GM12878 (cell line): ENCODE results near the gene B3GAT2. TPM values are rescaled to one million over a fixed set of nuclear protein-coding genes. Genes with fewer than 3 reads are reported as not detected.

Experiments used
- ATAC-seq: fragments of 200-7000 bp; cut with Tn5 transposase; 3 replicates; pipeline ENCODE4 v1.9.1; 2020; ENCODE audit warnings: mild to moderate bottlenecking, moderate library complexity
- BruUV-seq: library from RNA; stranded (reverse); fragments of 400-500 nt; replicated peaks from 2 replicates; lab custom pipeline; 2021; lab: Mats Ljungman, UMichigan
- CTCF ChIA-PET: fragments of 300-600 bp; sonication (Branson Sonifier 250); formaldehyde crosslinking; extraction: SDS; loops from one replicate; lab custom pipeline; 2021; ENCODE audit warnings: inconsistent platforms; lab: Yijun Ruan, JAX
- POLR2A ChIA-PET: fragments of 350-600 bp; formaldehyde crosslinking; extraction: SDS; loops from one replicate; lab custom pipeline; 2021; ENCODE audit warnings: inconsistent platforms; lab: Charles Lee
- RAD21 ChIA-PET: fragments of 300-600 bp; sonication (Branson Sonifier 250); formaldehyde crosslinking; loops from one replicate; lab custom pipeline; 2023; ENCODE audit warnings: antibody characterized with exemption; ENCODE audit not compliant: unreplicated experiment; lab: Charles Lee
- SMC1A ChIA-PET: fragments of 300-600 bp; sonication (Branson Sonifier 250); formaldehyde crosslinking; loops from one replicate; lab custom pipeline; 2023; ENCODE audit not compliant: unreplicated experiment, uncharacterized antibody; lab: Charles Lee
- DNase-seq: peaks from one replicate; pipeline ENCODE4 v3.0.0-alpha.2; 2011; ENCODE audit warnings: low read depth, low spot score
- FAIRE-seq: peaks from 3 replicates; lab custom pipeline; 2011; peaks lifted over from hg19 to GRCh38; lab: Jason Lieb, UNC
- H2AFZ ChIP-seq: 2 replicates; pipeline ENCODE4 v1.6.0; 2011; ENCODE audit warnings: low read depth, low read length, control low read depth; ENCODE audit not compliant: control insufficient read depth
- H3K27ac ChIP-seq: 2 replicates; pipeline ENCODE4 v1.5.1; 2011; ENCODE audit warnings: control low read depth; ENCODE audit not compliant: control insufficient read depth, insufficient read depth
- H3K27me3 ChIP-seq, 2 experiments: replicated peaks in 1 of 2; 2 replicates each; pipeline versions ENCODE4 v1.6.0 to v1.6.1; 2011; ENCODE audit warnings: low read length in 1 of 2; ENCODE audit not compliant: control insufficient read depth in 2 of 2, insufficient read depth in 2 of 2
- H3K36me3 ChIP-seq, 2 experiments: 2 replicates each; pipeline ENCODE4 v1.5.1; 2011; ENCODE audit warnings: low read length in 1 of 2; ENCODE audit not compliant: control insufficient read depth in 2 of 2, insufficient read depth in 2 of 2
- H3K4me1 ChIP-seq: 2 replicates; pipeline ENCODE4 v1.6.1; 2011; ENCODE audit warnings: mild to moderate bottlenecking, low read length, moderate library complexity, mixed read lengths; ENCODE audit not compliant: control insufficient read depth, insufficient read depth
- H3K4me2 ChIP-seq: 2 replicates; pipeline ENCODE4 v1.6.0; 2011; ENCODE audit warnings: control low read depth; ENCODE audit not compliant: control insufficient read depth, insufficient read depth
- H3K4me3 ChIP-seq: fragments of 200-600 bp; sonication (generic); 2 replicates; pipeline ENCODE4 v1.5.1; 2016
- H3K79me2 ChIP-seq: 2 replicates; pipeline ENCODE4 v1.6.0; 2011; ENCODE audit warnings: low read length; ENCODE audit not compliant: control insufficient read depth, insufficient read depth
- H3K9ac ChIP-seq: 2 replicates; pipeline ENCODE4 v1.8.0; 2011; ENCODE audit warnings: low read length, control low read depth, mixed read lengths; ENCODE audit not compliant: control insufficient read depth, insufficient read depth
- H3K9me3 ChIP-seq: replicated peaks from 3 replicates; pipeline ENCODE4 v1.5.1; 2011; ENCODE audit warnings: mild to moderate bottlenecking, low read length; ENCODE audit not compliant: control insufficient read depth, insufficient read depth
- H4K20me1 ChIP-seq: 2 replicates; pipeline ENCODE4 v1.6.0; 2011; ENCODE audit not compliant: control insufficient read depth, insufficient read depth
- CREB1 ChIP-seq: IDR thresholded peaks from 2 replicates; pipeline ENCODE4 v1.6.1; 2012; ENCODE audit warnings: low read depth, mild to moderate bottlenecking, inconsistent platforms
- ETV6 ChIP-seq, 2 experiments: fragments of 450-650 bp in 1 of 2; IDR thresholded peaks in 1 of 2; conservative IDR thresholded peaks in 1 of 2; 2 replicates each; pipeline ENCODE4 v1.6.1; 2014; ENCODE audit warnings: antibody characterized with exemption in 1 of 2, borderline replicate concordance in 1 of 2, low read depth in 1 of 2, mild to moderate bottlenecking in 1 of 2, moderate library complexity in 1 of 2
- EZH2 ChIP-seq: IDR thresholded peaks from 2 replicates; pipeline ENCODE4 v1.6.1; 2012; ENCODE audit warnings: low read depth, mild to moderate bottlenecking, control low read depth, inconsistent platforms, low read length, borderline replicate concordance; ENCODE audit not compliant: control insufficient read depth
- NFYB ChIP-seq: IDR thresholded peaks from 2 replicates; pipeline ENCODE4 v1.6.1; 2011; ENCODE audit warnings: low read depth, mild to moderate bottlenecking, low read length, improper control_type of control experiment, moderate library complexity; ENCODE audit not compliant: insufficient read depth
- NR2C2 ChIP-seq: IDR thresholded peaks from 2 replicates; pipeline ENCODE4 v1.6.1; 2011; ENCODE audit warnings: borderline replicate concordance, low read depth; ENCODE audit not compliant: control insufficient read depth, insufficient read length
- POLR2A ChIP-seq: IDR thresholded peaks from 2 replicates; pipeline ENCODE4 v1.6.1; 2011; ENCODE audit warnings: low read depth, mild to moderate bottlenecking, low read length
- WGBS: methylation state at CpG from one replicate; pipeline ENCODE4 v1.1.6; 2016; ENCODE audit warnings: low lambda C conversion rate; ENCODE audit not compliant: insufficient replicate concordance, insufficient coverage; ENCODE audit errors: missing lambda C conversion rate; 5-methylcytosine and 5-hydroxymethylcytosine counted together
- in situ Hi-C: fragments of 300-500 bp; cut with MboI; formaldehyde crosslinking; loops from 9 replicates; pipeline ENCODE4 v1.14.3; 2018; ENCODE audit warnings: mixed read lengths
- intact Hi-C: fragments of 100-400 bp; cut with micrococcal nuclease; formaldehyde crosslinking; loops from one replicate; pipeline ENCODE4 v1.14.2; 2022; ENCODE audit not compliant: unreplicated experiment
- polyA plus RNA-seq, 11 experiments: library from polyadenylated mRNA; depleted of rRNA in 4 of 11; unstranded in 6 of 11; stranded (reverse) in 5 of 11; fragments of >200 nt; fragmentation: Nextera tagmentation in 4 of 11; fragmentation: Illumina TruSeq in 1 of 11; extraction: Ambion mirVana in 4 of 11; extraction: Trizol in 1 of 11; gene quantifications; 1 replicate in 1 of 11; 2 replicates in 10 of 11; pipeline versions ENCODE4 v1.2.1 to v1.2.3, GENCODE V29; 2011 to 2016; ENCODE audit warnings: inconsistent platforms in 2 of 11, missing spikeins in 2 of 11, low read depth in 1 of 11
- total RNA-seq, 4 experiments: library from RNA; depleted of rRNA in 3 of 4; stranded (reverse); fragments of >200 nt in 3 of 4; fragmentation: Illumina TruSeq in 1 of 4; extraction: Trizol in 1 of 4; gene quantifications; 2 replicates each; pipeline versions ENCODE4 v1.2.1 to v1.2.3, GENCODE V29; 2013 to 2021

Gene B3GAT2
- total and polyA plus RNA-seq, 10 of the 15 experiments (the other 5 are each of a cell fraction or from before 2014, with no cell fraction given) = 0.04 to 1.2 (median 0.22) TPM; not detected in 5

DNA sequence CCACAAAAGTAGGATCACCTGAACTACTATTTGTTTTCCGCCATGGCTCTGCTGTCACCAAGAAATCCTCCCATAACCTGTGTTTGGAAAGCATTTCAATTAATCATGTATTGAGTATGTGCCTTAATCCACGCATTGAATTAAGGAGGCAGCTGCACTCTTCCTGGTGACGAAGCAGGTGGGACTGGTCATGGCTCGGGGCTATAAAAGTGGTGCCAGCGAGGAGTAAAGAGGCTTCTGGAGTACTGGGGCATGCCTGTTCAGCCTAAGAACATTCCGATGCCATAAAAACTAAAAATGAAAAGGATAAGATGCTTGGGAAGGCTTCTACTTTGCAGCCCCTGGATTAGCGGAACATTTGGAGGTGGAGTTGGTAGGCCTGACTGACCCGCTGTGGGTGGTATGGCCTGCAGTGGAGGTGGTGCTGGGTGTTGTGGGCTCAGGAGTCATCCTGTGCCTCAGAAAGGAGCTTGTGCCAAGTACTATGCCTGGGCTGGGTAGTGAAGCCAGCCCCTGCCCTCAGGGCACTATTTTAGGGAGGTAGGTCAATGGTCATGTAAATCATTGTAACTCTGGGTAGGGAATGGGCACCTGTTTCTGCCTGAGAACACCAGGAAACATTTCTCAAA is 110.5 kb downstream of the B3GAT2 start:
- Histone ChIP-seq H3K4me2 (no peak overlapping the region), H3K27me3 (no peaks in the 10 kb centered on the region), H3K9me3 (peaks cover 5% of the 10 kb centered on the region; the same call in 2 of the 3 replicates), H3K79me2 (no peaks in the 10 kb centered on the region), H3K27ac (no peak overlapping the region), H2AFZ (no peak overlapping the region), H4K20me1 (no peaks in the 10 kb centered on the region), H3K4me3 (no peak overlapping the region), H3K9ac (no peak overlapping the region), H3K36me3 (peaks cover 0 to 5% of the 10 kb centered on the region in 2 experiments; a peak in 2 of 4 replicates), H3K4me1 (no peaks in the 10 kb centered on the region)
- no peak for TF ChIP-seq NR2C2
- no peak for ATAC-seq
- intact Hi-C loops (no loop called here), in situ Hi-C loops (no loop called here)
- FAIRE-seq = no peak
- 96% methylated on average over 8 of the region's 8 CpGs for WGBS
- ChIA-PET SMC1A (no interaction called here), POLR2A (no interaction called here), CTCF (no interaction called here), RAD21 (no interaction called here)
- BruUV-seq = no TSS peak
- no peak for DNase-seq

DNA sequence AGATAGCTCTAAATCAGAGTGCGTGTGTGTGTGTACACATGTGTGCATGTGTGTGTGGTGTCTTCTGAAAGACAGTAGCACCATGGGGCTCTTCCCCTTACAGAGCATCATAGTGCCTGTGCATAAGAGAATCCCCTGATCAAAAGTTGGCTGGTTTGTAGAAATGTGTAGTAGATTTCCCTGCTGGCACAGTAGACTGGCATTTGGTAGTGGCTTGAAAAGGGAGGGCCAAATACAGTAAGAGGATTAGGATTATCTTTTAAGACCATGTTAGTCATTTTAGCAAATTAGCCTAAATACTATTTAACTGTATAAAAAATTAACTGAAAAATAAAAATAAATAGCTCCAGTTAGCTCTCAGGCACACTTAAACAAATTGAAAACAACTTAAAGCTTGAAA is 112.6 kb downstream of the B3GAT2 start:
- no TSS peak for BruUV-seq
- TF ChIP-seq EZH2 (no peak), ETV6 (conservative IDR thresholded peaks at IDR 0.05 in 1 of 2, IDR thresholded peaks at IDR 0.05 in 1 of 2; ENCODE audit: borderline replicate concordance in 1 of 2, low read depth in 1 of 2) (no peak), POLR2A (no peak), NFYB (no peak), CREB1 (no peak)
- TF ChIP-seq, all 136 proteins: peak for 0
- Histone ChIP-seq H3K9ac (no peak overlapping the region), H2AFZ (no peak overlapping the region), H3K4me3 (no peak overlapping the region), H3K9me3 (peaks cover 5% of the 10 kb centered on the region; the same call in 2 of the 3 replicates), H4K20me1 (no peaks in the 10 kb centered on the region), H3K36me3 (peaks cover 0 to 5% of the 10 kb centered on the region in 2 experiments; a peak in 2 of 4 replicates), H3K4me2 (no peak overlapping the region), H3K4me1 (no peaks in the 10 kb centered on the region), H3K27ac (no peak overlapping the region), H3K27me3 (no peaks in the 10 kb centered on the region), H3K79me2 (no peaks in the 10 kb centered on the region)
- DNase-seq = no peak
- ChIA-PET SMC1A (interaction anchor here (1.1 to 1.6 kb wide), 3 partner anchors 13 to 157 kb away, joined by 3 to 5 read pairs (median 3); no protein-coding TSS in a partner anchor), POLR2A (no interaction called here), CTCF (interaction anchor here (0.6 to 1.1 kb wide), 6 partner anchors 11 to 111 kb away, joined by 3 to 4 read pairs (median 3); no protein-coding TSS in a partner anchor), RAD21 (interaction anchor here (0.8 to 2.4 kb wide), 4 partner anchors 14 to 137 kb away, joined by 3 to 10 read pairs (median 4); no protein-coding TSS in a partner anchor)
- no peak for FAIRE-seq
- WGBS = 94% methylated on average over 1 of the region's 1 CpG
- intact Hi-C loops (no loop called here), in situ Hi-C loops (no loop called here)
- no peak for ATAC-seq
